CD4-positive, alpha-beta T cell treated with Interleukin-21 for 1 hour (primary cell): ENCODE data around the gene MAP3K10.
"Not testable (repeated sequence)": the region's sequence is repeated elsewhere in the genome, so short reads cannot be mapped to it uniquely, and the experiment has no call there.

Experiments used
- DNase-seq: peaks from one replicate; pipeline ENCODE4 v3.0.0-alpha.2; 2020

Gene MAP3K10

GRCh38 chr19:40190891-40191835, at the start of gene MAP3K10:
Gene MAP3K10 (plus strand): TSS chr19:40191426. CDS start chr19:40192032, 606 bp downstream.
- DNase-seq, result peak; percentile 81

GRCh38 chr19:40141551-40141950, 49.7 kb upstream of the MAP3K10 start:
- DNase-seq, result no peak

- DNase-seq, result peak; percentile 68
Measured at GRCh38 chr19:40143612-40144011, 47.6 kb upstream of the MAP3K10 start.

GRCh38 chr19:40144151-40144550, 47.1 kb upstream of the MAP3K10 start:
- peak; percentile 76 for DNase-seq

GRCh38 chr19:40144947-40145748, 46.1 kb upstream of the MAP3K10 start:
- DNase-seq, result peak; percentile 31

GRCh38 chr19:40145749-40146029, 45.5 kb upstream of the MAP3K10 start:
- not testable (repeated sequence) for DNase-seq

- DNase-seq, result no peak
Measured at GRCh38 chr19:40147338-40147692, 43.9 kb upstream of the MAP3K10 start.

- no peak for DNase-seq
Measured at GRCh38 chr19:40147693-40148347, 43.4 kb upstream of the MAP3K10 start.

- no peak for DNase-seq
Measured at GRCh38 chr19:40149501-40149900, 41.7 kb upstream of the MAP3K10 start.

GRCh38 chr19:40150170-40150569, 41.1 kb upstream of the MAP3K10 start:
- DNase-seq, result no peak

- DNase-seq, result no peak
Measured at GRCh38 chr19:40154121-40154680, 37.0 kb upstream of the MAP3K10 start.

GRCh38 chr19:40155749-40156265, 35.4 kb upstream of the MAP3K10 start:
- peak; percentile 21 for DNase-seq

GRCh38 chr19:40157059-40157458, 34.2 kb upstream of the MAP3K10 start:
- no peak for DNase-seq

- no peak for DNase-seq
Measured at GRCh38 chr19:40159744-40160143, 31.5 kb upstream of the MAP3K10 start.

- no peak for DNase-seq
Measured at GRCh38 chr19:40162104-40162503, 29.1 kb upstream of the MAP3K10 start.

- DNase-seq, result no peak
Measured at GRCh38 chr19:40163541-40164129, 27.6 kb upstream of the MAP3K10 start.

GRCh38 chr19:40165362-40165937, 25.8 kb upstream of the MAP3K10 start:
- DNase-seq, result peak; percentile 69

GRCh38 chr19:40169482-40170302, 21.5 kb upstream of the MAP3K10 start:
- not testable (repeated sequence) for DNase-seq

- not testable (repeated sequence) for DNase-seq
Measured at GRCh38 chr19:40170303-40170989, 20.8 kb upstream of the MAP3K10 start.

GRCh38 chr19:40171293-40171692, 19.9 kb upstream of the MAP3K10 start:
- not testable (repeated sequence) for DNase-seq
